ENCODE results near the gene SLAMF1.
"Not testable (repeated sequence)": the region's sequence is repeated elsewhere in the genome, so short reads cannot be mapped to it uniquely, and the experiment has no call there.

The SLAMF1 gene

GRCh38 chr1:160640359-160641123 is 6.3 kb downstream of the SLAMF1 start:
- DNase-seq (ENCODE audit: low read depth in 2 of 2): no peak

- no peak for DNase-seq (ENCODE audit: low read depth in 2 of 2)
Measured at GRCh38 chr1:160639652-160640051, 7.2 kb downstream of the SLAMF1 start.

- no peak for DNase-seq (ENCODE audit: low read depth in 2 of 2)
Measured at GRCh38 chr1:160638926-160639325, 7.9 kb downstream of the SLAMF1 start.

- DNase-seq (ENCODE audit: low read depth in 2 of 2): no peak
Measured at GRCh38 chr1:160638540-160638857, 8.3 kb downstream of the SLAMF1 start.

DNA sequence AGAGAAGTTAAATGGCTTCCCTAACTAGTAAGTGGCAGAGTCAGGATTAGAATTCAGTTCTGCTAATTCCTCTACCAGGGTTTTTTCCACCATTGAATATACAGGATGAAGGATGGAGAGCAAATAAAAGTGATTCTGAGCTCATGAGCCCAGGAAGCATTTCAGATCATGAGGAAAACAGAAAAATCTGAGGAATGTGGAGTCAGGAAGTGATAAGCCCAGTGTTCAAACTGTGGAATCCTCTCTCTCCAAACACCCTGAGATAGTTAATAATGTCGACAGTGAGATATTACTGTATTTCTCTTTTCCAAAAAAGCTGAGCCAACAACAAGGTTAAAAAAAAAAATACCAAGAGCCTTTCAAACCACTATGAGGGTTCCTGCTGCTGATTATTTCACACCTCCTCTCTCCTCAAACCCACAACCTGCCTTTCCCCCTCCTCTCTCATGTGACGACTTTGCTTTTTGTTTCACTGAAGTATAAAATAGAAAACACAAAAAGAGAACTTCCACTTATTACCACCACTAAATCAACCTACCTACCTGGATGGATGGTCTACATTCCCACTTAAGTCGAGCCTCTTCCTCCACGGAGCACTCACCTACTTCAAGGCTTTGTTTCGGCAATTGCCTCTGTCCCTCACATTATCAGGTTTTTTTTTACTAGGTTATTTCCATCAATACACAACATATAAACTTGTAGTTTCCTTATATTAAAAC is 8.9 kb downstream of the SLAMF1 start:
- no peak for DNase-seq (ENCODE audit: low read depth in 2 of 2)

DNA sequence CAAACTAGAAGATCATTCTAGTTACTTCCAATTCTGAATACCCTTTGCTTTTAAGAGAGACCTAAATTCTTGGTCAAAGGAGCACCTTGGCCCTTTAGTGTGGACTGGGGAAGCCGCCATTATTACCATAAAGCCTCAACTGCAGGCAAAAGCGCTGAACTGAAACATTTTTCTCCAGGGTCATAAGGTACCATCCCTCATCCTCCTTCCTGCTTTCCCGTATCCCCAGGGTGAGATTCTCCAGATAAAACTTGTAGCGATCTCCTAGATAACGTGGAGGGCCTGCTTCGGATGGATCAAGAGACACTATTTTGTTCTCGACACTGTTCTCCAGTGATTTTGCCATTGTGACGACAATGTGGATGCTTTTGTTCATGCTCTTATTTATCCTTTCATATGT is 9.8 kb downstream of the SLAMF1 start:
- DNase-seq (ENCODE audit: low read depth in 2 of 2): no peak

DNA sequence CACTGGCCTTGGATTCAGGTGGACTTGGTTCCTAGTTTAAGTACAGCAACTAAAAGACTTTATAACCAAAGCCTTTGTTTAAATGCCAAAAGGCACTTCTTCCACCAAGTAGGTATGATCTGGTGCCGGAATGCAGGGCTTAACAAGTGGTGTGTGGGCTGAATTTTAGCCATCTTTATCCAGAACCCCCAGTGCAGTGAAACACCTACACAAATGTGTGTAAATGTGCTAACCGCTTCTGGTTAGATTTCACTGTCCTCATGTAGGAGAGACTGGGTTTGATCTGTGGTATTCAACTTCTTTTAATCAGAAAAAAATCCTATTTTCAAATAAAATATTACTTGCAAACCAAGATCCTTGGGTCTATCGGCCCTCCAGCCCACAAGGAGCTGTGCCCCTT is 10.3 kb downstream of the SLAMF1 start:
- DNase-seq (ENCODE audit: low read depth in 2 of 2): no peak

- no peak for DNase-seq (ENCODE audit: low read depth in 2 of 2)
Measured at GRCh38 chr1:160636076-160636475, 10.8 kb downstream of the SLAMF1 start.

GRCh38 chr1:160634543-160635491 is 12.0 kb downstream of the SLAMF1 start:
- no peak for DNase-seq (ENCODE audit: low read depth in 2 of 2)

DNA sequence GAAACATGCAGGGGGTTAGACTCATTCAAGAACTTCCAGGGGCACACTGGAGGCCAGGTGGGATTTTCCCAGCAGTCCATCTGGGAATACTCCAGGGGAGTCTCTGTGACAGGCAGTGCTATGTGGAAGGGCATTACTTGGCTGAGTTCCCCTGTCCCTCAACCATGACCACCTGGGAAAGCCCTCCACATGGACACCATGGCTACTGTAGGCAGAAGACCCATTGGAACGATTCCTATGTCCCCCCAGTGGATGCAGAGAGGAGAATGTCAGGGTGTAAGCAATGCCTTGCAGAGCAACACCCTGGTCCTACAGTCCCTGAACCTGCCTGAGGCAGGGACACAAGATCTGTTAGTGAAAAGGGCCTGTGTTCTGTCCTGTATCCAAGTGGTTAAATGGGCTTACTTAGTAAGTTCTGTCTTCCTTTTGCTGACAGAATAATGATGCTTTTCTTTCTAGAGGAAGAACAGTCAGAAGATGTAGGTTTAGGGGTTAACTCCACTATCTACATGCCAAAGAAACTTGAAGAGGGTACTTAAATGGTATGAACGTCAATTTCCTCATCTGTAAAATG is 13.4 kb downstream of the SLAMF1 start:
- DNase-seq (ENCODE audit: low read depth in 2 of 2): no peak

GRCh38 chr1:160631983-160632625 is 14.7 kb downstream of the SLAMF1 start:
- DNase-seq (ENCODE audit: low read depth in 2 of 2): no peak

GRCh38 chr1:160630523-160631451 is 16.1 kb downstream of the SLAMF1 start:
- no peak for DNase-seq (ENCODE audit: low read depth in 2 of 2)

DNA sequence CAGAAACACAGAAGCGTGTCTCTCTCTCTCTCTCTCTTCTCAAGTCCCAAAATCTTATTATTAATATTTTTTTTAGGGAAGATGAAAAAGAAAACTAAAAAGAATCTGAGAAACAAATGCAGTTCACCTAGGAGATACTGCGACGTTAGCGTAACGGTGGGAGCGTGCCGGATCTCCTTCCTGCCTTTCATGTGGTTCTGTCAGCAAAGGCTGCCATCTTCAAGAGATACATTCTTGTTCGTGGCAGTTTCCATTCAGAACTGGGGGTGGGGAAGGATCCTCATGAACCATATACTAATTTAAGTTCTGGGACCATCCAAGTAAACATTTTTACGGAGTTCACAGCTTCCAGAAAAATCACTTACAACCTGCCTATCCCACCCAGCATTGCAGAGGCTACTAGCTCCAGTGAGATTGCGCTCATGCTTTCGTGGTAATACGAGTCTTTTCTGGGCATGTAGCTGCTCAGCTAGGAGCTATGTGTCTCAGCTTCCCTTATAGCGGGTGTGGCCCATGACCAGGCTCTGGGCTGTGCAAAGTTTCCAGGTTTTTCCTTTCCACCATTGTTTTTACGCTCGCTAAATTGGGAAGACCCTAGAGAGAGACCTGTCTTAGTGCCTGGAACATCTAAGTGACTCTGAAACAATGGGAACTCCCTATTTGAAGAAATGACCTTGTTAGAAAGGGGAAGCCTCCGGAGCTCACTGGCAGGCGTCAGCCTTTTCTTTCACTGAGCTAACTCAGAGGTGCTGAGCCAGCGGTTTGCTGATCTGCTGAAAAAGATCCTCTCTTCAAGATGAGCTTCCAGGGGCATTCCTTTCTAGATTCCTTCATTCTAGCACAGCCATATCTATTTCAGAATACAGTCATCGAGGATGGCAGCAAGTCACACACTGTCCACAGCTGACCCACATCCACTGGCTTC is 17.3 kb downstream of the SLAMF1 start:
- DNase-seq (ENCODE audit: low read depth in 2 of 2): peak in 1 of 2 donors; percentile 47

DNA sequence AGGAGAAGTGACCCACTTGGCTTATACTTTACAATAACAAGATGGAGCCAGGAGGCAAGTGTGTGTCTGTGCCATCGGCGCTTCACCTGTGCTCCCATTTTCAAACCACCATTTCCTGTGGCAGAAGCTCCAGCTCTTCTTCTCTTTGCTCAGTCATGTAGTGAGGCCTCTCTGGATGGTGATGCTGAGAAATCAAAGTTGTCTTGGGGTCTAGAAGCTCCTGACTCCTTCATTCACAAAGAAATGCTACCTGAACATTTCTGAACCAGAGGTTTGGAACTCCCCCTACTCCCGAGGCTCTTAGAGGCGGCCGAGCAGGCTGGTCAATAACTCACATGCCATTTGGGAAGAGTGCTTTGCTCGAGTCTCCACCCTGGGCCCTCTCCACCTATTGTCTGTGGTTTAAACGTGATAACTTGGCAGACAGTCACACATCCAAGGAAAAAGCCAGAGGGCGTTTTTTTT is 18.0 kb downstream of the SLAMF1 start:
- no peak for DNase-seq (ENCODE audit: low read depth in 2 of 2)

DNA sequence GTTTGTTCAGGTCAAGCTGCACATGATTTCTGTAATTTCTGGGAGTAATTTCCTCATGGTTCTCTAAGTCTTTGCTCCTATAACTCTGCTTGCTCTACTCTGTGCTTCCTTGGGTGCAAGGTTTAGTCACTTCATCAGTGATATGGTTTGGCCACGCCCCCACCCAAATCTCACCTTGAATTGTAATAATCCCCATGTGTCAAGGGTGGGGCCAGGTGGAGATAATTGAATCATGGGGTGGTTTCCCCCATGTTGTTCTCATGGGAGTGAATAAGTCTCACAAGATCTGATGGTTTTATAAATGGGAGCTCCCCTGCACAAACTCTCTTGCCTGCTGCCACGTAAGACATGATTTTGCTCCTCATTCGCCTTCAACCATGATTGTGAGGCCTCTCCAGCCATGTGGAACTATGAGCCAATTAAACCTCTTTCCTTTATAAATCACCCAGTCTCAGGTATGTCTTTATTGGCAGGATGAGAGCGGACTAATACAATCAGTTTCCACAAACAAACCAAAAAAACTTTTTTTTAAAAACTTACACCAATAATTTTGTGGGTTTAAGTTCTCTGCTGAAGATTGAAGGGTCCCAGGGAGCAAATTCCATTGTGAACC is 19.1 kb downstream of the SLAMF1 start:
- DNase-seq (ENCODE audit: low read depth in 2 of 2): not testable (repeated sequence)

- DNase-seq (ENCODE audit: low read depth in 2 of 2): no peak
Measured at GRCh38 chr1:160626509-160627342, 20.1 kb downstream of the SLAMF1 start.

- no peak for DNase-seq (ENCODE audit: low read depth in 2 of 2)
Measured at GRCh38 chr1:160625725-160626498, 20.9 kb downstream of the SLAMF1 start.

Measured in stimulated activated CD8-positive, alpha-beta memory T cell treated with anti-CD3 and anti-CD28 coated beads, Interleukin-2, amount 100 ng/mL, for 1 hour (primary cell).